Stomach smooth muscle (tissue), 2 donors: Measurements from ENCODE around the gene DIS3L2.
"Not testable (repeated sequence)": the region's sequence is repeated elsewhere in the genome, so short reads cannot be mapped to it uniquely, and the experiment has no call there.

Source experiments
- H3K27ac ChIP-seq: one replicate; pipeline ENCODE4 v1.7.0; 2013; ENCODE audit warnings: mild to moderate bottlenecking, low read length, inconsistent platforms
- H3K27me3 ChIP-seq, 2 donors: one replicate each; pipeline ENCODE4 v1.7.0; 2013; ENCODE audit warnings: low read length in 2 of 2; ENCODE audit not compliant: insufficient read depth in 2 of 2, control insufficient read depth in 1 of 2
- H3K36me3 ChIP-seq, 2 donors: one replicate each; pipeline ENCODE4 v1.7.0; 2013; ENCODE audit warnings: low read length in 2 of 2; ENCODE audit not compliant: control insufficient read depth in 2 of 2, insufficient read depth in 2 of 2
- H3K4me1 ChIP-seq: one replicate; pipeline ENCODE4 v1.7.0; 2013; ENCODE audit warnings: low read length; ENCODE audit not compliant: control insufficient read depth, insufficient read depth
- H3K4me3 ChIP-seq, 2 donors: one replicate each; pipeline ENCODE4 v1.7.0; 2013; ENCODE audit warnings: low read length in 2 of 2
- H3K9ac ChIP-seq, 2 donors: one replicate each; pipeline ENCODE4 v1.7.0; 2013; ENCODE audit warnings: low read length in 2 of 2, mild to moderate bottlenecking in 1 of 2
- H3K9me3 ChIP-seq, 2 donors: one replicate each; pipeline ENCODE4 v1.7.0; 2013; ENCODE audit warnings: low read length in 2 of 2; ENCODE audit not compliant: control insufficient read depth in 2 of 2
- donor health status: healthy.
- donor health status: Pancreatic carcinoma.

The DIS3L2 gene

DNA sequence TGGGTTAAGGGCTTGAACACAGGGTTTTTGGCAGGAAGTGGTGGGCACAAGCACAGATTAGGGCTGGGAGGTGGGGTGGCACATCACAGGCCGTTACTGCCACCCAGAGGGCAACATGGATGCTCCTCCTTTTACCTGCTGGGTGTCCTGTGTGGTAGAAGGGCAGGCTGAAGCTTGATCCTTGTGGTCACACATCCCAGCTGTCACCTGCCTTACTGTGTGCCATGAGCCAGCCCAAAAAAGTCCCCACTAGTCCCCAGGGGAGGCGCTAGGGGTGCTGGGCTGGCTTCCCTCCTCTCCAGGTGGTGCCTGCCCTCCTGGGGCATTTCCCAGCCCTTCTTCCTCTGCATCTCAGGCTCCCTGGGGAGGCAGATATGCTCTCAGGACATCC is 366.5 kb downstream of the DIS3L2 start:
- no peaks in the 10 kb centered on the region for H3K9me3 ChIP-seq
- no peaks in the 10 kb centered on the region for H3K36me3 ChIP-seq
- H3K4me1 ChIP-seq, result peaks cover 2% of the 10 kb centered on the region

DNA sequence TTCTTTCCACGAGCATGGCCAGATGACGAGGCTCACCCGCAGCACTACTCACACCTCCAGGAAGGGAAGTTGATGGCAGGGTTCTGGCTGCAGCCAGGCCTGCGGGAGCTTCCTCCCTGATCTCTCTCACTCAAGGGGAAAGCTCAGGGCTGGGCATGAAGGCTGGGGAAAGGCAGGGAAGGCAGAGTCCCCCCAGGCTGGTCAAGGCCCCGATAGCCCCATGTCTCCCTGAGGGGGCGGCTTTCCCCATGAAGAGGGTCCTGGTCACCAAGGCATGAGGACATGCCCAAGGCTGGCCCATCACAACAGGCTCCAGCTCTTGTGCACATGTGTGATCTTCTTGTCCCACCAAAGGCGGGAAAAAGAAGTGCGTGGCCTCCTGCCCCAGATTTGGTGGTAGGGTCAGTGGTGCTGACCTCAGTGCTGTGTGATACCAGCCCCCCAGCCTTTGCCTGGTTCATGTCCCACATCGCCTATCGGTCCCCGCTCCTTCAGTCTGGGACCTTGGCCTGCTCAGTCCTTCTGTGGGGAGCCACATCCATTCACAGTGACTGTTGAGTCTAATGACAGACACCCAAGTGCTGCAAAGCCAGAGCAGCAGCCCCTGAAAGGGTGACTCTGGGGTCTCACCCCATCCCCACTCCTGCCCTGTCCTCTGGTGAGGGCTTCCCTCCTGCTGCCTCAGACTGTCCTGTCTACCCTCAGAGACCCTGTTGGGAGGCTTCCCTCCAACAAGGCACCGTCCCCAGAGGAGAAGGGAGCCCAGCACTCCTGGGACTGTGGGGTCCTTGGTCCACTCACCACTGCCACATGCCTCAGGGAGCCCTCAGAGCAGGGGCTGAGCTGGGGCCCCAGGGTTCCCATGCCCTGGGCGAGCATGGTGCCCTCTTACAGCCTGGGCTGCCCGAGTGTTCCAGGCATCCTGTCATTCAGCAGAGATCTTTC is 367.3 kb downstream of the DIS3L2 start:
- Histone ChIP-seq H3K27ac (no peak overlapping the region), H3K9me3 (no peaks in the 10 kb centered on the region), H3K4me3 (no peak overlapping the region), H3K4me1 (peaks cover 2% of the 10 kb centered on the region), H3K36me3 (no peaks in the 10 kb centered on the region), H3K27me3 (no peaks in the 10 kb centered on the region), H3K9ac (no peak overlapping the region)

More for the DNA sequence above, 366.5 kb downstream of the DIS3L2 start:
- H3K9ac ChIP-seq, result no peak overlapping the region
- no peaks in the 10 kb centered on the region for H3K27me3 ChIP-seq
- H3K27ac ChIP-seq, result no peak overlapping the region
- no peak overlapping the region for H3K4me3 ChIP-seq

DNA sequence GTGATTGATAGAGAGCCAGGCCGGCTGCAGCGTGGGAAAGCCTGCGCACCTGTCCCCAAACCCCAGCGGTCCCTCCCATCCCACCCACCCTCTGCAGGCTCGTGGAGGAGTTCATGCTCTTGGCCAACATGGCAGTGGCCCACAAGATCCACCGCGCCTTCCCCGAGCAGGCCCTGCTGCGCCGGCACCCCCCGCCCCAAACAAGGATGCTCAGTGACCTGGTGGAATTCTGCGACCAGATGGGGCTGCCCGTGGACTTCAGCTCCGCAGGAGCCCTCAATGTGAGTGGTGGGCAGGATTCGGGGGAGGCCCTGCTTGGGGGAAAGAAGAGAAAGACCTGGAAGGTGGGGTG is 368.2 kb downstream of the DIS3L2 start:
- Histone ChIP-seq H3K4me3 (no peak overlapping the region), H3K27ac (no peak overlapping the region), H3K36me3 (no peaks in the 10 kb centered on the region), H3K27me3 (no peaks in the 10 kb centered on the region), H3K9me3 (no peaks in the 10 kb centered on the region), H3K4me1 (peaks cover 2% of the 10 kb centered on the region), H3K9ac (no peak overlapping the region)

DNA sequence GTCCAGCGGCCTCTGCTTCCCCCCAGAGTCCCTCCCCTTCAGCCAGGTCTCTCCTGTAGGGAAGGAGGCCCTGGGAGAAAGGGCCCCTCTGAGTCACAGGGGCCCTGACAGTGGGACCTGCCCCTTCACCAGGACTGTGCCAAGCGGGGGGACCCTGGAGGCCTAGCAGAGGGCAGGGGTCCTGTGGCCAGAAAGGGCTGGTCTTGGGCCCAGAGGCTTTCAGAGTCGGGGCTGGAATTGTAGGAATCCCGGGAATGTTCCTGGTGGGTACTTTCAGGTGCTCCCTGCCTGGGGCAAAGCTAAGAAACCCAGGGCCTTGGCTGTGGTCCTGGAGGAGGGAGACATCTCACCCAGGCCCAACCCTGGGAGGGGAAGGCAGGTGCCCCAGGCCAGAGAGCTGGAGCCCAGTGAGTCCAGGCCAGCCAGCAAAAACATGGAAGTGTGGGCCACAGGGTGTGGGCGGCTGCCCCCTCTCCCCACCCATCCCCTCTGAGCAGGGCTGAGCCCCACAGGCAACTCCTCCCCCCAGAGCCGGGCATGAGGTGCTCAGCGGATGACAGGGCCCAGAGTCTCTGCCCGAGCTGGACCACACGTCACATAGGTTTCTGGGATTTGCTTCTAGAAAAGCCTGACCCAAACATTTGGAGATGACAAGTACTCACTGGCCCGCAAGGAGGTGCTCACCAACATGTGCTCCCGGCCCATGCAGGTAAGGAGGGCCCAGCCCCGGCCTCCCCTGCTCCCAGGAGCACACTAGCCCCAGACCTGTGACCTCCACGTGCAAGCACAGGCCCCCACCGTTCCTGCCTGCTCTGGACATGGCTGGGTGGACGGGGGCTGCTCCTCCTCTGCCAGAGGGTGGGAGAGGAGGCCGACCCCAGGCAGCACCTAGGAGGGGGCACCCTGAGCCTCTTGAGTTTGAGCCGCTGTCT is 368.8 kb downstream of the DIS3L2 start:
- no peaks in the 10 kb centered on the region for H3K9me3 ChIP-seq
- H3K9ac ChIP-seq, result no peak overlapping the region
- no peak overlapping the region for H3K4me3 ChIP-seq
- no peak overlapping the region for H3K27ac ChIP-seq
- no peaks in the 10 kb centered on the region for H3K27me3 ChIP-seq
- peaks cover 2% of the 10 kb centered on the region for H3K4me1 ChIP-seq
- no peaks in the 10 kb centered on the region for H3K36me3 ChIP-seq

DNA sequence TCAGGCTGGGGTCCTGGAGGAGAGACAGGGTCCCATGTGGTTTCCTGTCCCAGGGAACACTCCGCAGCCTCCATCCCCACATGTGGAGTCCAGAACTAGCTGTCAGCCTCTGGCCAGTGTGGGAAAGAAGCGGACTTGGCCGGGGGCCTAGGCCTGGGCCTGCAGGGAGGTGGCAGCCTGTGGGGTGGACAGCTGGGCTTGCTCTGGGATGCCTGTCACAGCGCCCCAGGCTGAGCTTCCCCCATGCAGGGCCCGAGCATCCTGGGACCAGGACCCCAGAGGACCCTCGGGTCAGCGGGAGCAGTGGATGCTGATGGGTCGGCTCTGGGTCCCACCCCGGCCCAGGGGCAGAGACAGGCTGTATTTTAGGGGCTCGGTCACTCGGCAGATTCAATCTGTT is 369.5 kb downstream of the DIS3L2 start:
- H3K4me3 ChIP-seq, H3K9me3 ChIP-seq, H3K36me3 ChIP-seq, H3K27me3 ChIP-seq, H3K27ac ChIP-seq, H3K4me1 ChIP-seq, H3K9ac ChIP-seq: not testable (repeated sequence)

DNA sequence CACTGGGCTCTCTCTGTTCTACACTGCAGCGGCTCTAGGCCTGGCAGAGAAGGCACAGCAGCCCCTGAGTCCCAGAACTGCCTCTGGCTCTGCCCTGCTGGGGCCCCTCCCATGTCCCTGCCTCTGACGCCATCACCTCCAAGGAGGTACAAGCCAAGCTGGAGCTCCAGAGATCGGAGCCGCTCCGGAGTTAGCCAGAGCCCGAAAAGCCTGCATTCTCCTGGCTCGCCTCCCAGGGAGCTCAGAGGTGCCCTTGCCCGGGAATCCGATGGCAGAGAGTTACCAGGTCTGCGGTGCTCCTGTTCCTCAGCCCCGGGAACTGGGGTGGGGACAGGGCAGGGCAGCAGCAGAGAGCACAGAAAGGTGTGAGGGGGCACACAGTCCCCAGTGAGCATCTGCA is 370.1 kb downstream of the DIS3L2 start:
- H3K27me3 ChIP-seq, H3K4me3 ChIP-seq, H3K27ac ChIP-seq, H3K9me3 ChIP-seq, H3K36me3 ChIP-seq, H3K9ac ChIP-seq, H3K4me1 ChIP-seq: not testable (repeated sequence)

DNA sequence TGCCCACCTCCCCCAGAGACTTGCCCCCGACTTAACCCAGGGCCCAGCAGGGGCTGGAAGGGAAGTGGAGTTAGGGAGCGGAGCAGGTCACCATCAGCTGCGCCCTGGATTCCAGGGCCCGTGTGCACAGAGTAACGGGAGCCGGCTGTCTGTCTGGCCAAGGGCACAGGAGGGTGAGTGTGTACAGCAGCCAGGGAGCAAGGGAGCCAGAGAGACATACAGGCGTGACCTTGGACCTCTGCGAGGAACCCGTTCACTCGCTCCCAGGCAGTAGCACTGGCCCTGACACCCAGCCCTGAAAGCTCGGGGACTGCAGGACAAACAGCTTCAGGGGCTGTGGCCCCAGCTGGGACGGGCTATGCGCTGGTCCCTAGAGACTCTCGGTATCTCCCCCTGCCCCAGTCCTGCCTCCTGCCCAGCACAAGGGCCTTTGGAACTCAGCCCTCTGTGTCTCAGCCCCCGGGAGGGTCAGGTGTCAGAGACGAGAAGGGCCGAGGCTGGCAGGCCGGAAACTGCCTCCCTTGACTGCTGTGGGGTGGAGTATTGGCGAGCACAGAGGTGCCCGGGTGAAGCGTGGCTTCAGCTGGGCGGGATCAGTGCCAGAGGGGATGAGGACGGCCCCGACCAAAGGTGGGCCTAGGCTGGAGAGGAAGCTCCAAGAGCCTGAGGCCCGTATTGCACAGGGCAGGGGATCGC is 370.9 kb downstream of the DIS3L2 start:
- not testable (repeated sequence) for H3K9ac ChIP-seq, H3K9me3 ChIP-seq, H3K4me1 ChIP-seq, H3K4me3 ChIP-seq, H3K27me3 ChIP-seq, H3K27ac ChIP-seq, H3K36me3 ChIP-seq

DNA sequence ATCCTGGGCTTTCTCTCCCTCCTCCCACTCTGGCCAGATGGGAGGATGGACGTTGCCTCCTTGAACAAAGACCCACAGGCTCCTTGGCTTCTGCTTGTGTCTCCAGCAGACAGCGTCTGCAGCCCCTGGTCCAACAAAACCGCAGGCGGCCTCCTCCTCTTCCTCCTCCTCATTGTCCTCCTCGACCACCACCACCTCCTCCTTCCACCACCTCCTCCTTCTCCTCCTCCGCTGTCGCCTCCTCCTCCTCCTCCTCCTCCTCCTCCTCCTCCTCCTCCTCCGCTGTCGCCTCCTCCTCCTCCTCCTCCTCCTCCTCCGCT is 371.4 kb downstream of the DIS3L2 start:
- no peaks in the 10 kb centered on the region for H3K27me3 ChIP-seq

DNA sequence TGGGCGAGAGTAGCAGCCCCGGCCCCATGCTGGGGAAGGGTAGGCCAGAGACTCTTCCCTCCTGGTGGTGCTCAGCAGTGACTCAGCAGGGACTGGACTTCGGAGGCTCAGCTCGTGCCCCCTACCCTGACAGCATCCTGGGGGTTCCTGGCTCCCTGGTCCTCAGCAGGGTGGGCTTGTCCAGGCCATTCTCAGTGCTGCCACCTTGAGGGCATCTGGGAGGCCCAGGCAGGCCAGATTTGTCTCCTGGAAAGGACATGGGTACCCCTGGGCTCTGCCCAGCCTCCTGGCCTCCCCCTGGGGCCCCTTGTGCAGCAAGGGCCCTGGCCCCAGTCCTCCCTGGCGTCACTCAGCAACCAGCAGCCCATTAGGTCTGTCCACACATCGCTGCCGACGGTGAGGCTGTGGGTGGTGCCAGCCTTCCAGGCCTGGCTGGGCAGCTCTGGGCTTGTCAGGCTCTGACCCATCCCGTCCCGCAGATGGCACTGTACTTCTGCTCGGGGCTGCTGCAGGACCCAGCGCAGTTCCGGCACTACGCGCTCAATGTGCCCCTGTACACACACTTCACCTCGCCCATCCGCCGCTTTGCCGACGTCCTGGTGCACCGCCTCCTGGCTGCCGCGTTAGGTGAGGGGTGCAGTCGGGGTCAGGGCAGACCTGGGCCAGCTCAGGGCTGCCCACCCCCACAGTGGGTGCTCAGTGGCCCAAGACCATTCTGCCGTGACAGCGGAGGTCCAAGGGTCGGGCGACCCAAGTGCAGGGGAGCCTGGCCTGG is 372.0 kb downstream of the DIS3L2 start:
- H3K4me1 ChIP-seq, result no peaks in the 10 kb centered on the region
- H3K27me3 ChIP-seq, result no peaks in the 10 kb centered on the region
- no peak overlapping the region for H3K27ac ChIP-seq
- no peak overlapping the region for H3K9ac ChIP-seq
- no peaks in the 10 kb centered on the region for H3K9me3 ChIP-seq
- no peak overlapping the region for H3K4me3 ChIP-seq
- H3K36me3 ChIP-seq, result no peaks in the 10 kb centered on the region

More for the DNA sequence above, 371.4 kb downstream of the DIS3L2 start:
- no peaks in the 10 kb centered on the region for H3K4me1 ChIP-seq
- H3K9ac ChIP-seq, result no peak overlapping the region
- no peak overlapping the region for H3K27ac ChIP-seq
- H3K36me3 ChIP-seq, result no peaks in the 10 kb centered on the region
- no peaks in the 10 kb centered on the region for H3K9me3 ChIP-seq
- no peak overlapping the region for H3K4me3 ChIP-seq
